ENCODE results near the gene RNASE9.
"Not testable (repeated sequence)": the region's sequence is repeated elsewhere in the genome, so short reads cannot be mapped to it uniquely, and the experiment has no call there.

RNASE9 gene

GRCh38 chr14:20512177-20512905 lies 48.5 kb downstream of the RNASE9 start:
- H3K4me3 ChIP-seq (ENCODE audit: low read length), result no peak overlapping the region
- no peaks in the 10 kb centered on the region for H3K27me3 ChIP-seq (replicated peaks; ENCODE audit: control insufficient read depth, insufficient read depth, low read length)
- no peak overlapping the region for H3K9ac ChIP-seq (ENCODE audit: low read length)
- peaks cover 7% of the 10 kb centered on the region for H3K4me1 ChIP-seq (ENCODE audit: control insufficient read depth, insufficient read depth, low read length)
- H3K9me3 ChIP-seq (ENCODE audit: control insufficient read depth, low read length), result no peaks in the 10 kb centered on the region
- no peaks in the 10 kb centered on the region for H3K36me3 ChIP-seq (ENCODE audit: control insufficient read depth, insufficient read depth, low read length, severe bottlenecking)
- no peak for DNase-seq (ENCODE audit: low read depth)

DNA sequence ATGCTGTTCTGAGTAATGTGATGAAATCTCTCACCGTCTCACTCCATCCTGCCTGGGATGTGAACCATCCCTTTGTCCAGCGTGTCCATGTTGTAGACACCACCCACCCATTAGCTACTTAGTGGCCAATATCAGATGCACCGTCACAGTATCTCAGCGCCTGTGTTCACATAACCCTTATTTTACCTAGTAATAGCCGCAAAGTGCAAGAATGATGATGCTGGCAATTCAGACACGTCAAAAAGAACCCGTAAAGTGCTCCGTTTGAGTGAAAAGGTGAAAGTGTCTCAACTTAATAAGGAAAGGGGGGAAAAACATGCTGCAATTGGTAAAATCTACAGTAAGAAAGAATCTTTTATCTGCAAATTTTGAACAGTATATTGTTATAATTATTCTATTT lies 52.5 kb downstream of the RNASE9 start:
- no peaks in the 10 kb centered on the region for H3K4me1 ChIP-seq (ENCODE audit: control insufficient read depth, insufficient read depth, low read length)
- H3K27me3 ChIP-seq (replicated peaks; ENCODE audit: control insufficient read depth, insufficient read depth, low read length), result no peaks in the 10 kb centered on the region
- H3K4me3 ChIP-seq (ENCODE audit: low read length), result no peak overlapping the region
- H3K9me3 ChIP-seq (ENCODE audit: control insufficient read depth, low read length), result no peaks in the 10 kb centered on the region
- no peak overlapping the region for H3K9ac ChIP-seq (ENCODE audit: low read length)
- H3K36me3 ChIP-seq (ENCODE audit: control insufficient read depth, insufficient read depth, low read length, severe bottlenecking), result no peaks in the 10 kb centered on the region
- DNase-seq (ENCODE audit: low read depth), result no peak

DNA sequence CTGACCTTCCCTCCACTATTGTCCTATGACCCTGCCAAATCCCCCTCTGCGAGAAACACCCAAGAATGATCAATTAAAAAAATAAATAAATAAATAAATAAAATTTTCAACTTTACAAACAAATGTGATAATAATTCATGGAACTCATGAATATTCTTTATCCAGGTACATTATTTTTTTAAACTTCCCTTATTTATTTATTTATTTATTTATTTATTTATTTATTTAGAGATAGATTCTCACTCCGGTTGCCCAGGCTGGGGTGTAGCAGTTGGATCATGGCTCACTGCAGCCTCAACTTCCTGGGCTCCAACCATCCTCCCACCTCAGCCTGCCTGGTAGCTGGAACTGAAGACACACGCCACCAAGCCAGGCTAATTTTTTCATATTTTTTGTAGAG lies 53.3 kb downstream of the RNASE9 start:
- not testable (repeated sequence) for H3K4me1 ChIP-seq (ENCODE audit: control insufficient read depth, insufficient read depth, low read length); H3K9ac ChIP-seq (ENCODE audit: low read length); H3K36me3 ChIP-seq (ENCODE audit: control insufficient read depth, insufficient read depth, low read length, severe bottlenecking); DNase-seq (ENCODE audit: low read depth); H3K27me3 ChIP-seq (replicated peaks; ENCODE audit: control insufficient read depth, insufficient read depth, low read length); H3K4me3 ChIP-seq (ENCODE audit: low read length); H3K9me3 ChIP-seq (ENCODE audit: control insufficient read depth, low read length)

DNA sequence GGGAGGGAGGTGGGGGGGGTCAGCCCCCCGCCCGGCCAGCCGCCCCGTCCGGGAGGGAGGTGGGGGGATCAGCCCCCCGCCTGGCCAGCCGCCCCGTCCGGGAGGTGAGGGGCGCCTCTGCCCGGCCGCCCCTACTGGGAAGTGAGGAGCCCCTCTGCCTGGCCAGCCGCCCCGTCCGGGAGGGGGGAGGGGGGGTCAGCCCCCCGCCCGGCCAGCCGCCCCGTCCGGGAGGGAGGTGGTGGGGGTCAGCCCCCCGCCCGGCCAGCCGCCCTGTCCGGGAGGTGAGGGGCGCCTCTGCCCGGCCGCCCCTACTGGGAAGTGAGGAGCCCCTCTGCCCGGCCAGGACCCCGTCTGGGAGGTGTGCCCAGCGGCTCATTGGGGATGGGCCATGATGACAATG lies 54.1 kb downstream of the RNASE9 start:
- H3K9me3 ChIP-seq (ENCODE audit: control insufficient read depth, low read length); H3K4me3 ChIP-seq (ENCODE audit: low read length); H3K9ac ChIP-seq (ENCODE audit: low read length); H3K36me3 ChIP-seq (ENCODE audit: control insufficient read depth, insufficient read depth, low read length, severe bottlenecking); H3K27me3 ChIP-seq (replicated peaks; ENCODE audit: control insufficient read depth, insufficient read depth, low read length); DNase-seq (ENCODE audit: low read depth); H3K4me1 ChIP-seq (ENCODE audit: control insufficient read depth, insufficient read depth, low read length): not testable (repeated sequence)

DNA sequence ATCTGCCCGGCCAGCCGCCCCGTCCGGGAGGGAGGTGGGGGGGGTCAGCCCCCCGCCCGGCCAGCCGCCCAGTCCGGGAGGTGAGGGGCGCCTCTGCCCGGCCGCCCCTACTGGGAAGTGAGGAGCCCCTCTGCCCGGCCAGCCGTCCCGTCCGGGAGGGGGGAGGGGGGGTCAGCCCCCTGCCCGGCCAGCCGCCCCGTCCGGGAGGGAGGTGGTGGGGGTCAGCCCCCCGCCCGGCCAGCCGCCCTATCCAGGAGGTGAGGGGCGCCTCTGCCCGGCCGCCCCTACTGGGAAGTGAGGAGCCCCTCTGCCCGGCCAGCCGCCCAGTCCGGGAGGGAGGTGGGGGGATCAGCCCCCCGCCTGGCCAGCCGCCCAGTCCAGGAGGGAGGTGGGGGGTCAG lies 54.6 kb downstream of the RNASE9 start:
- not testable (repeated sequence) for H3K4me1 ChIP-seq (ENCODE audit: control insufficient read depth, insufficient read depth, low read length); H3K36me3 ChIP-seq (ENCODE audit: control insufficient read depth, insufficient read depth, low read length, severe bottlenecking); H3K9ac ChIP-seq (ENCODE audit: low read length); DNase-seq (ENCODE audit: low read depth); H3K4me3 ChIP-seq (ENCODE audit: low read length); H3K9me3 ChIP-seq (ENCODE audit: control insufficient read depth, low read length); H3K27me3 ChIP-seq (replicated peaks; ENCODE audit: control insufficient read depth, insufficient read depth, low read length)
